ENCODE measurements around the gene TMEM184A. TPM values are rescaled to one million over a fixed set of nuclear protein-coding genes. Genes with fewer than 3 reads are reported as not detected.

The TMEM184A gene
- total and polyA plus RNA-seq, 2 of the 8 experiments (the other 6 are each of a cell fraction or from before 2014, with no cell fraction given), result 1.8 to 2.1 TPM

DNA sequence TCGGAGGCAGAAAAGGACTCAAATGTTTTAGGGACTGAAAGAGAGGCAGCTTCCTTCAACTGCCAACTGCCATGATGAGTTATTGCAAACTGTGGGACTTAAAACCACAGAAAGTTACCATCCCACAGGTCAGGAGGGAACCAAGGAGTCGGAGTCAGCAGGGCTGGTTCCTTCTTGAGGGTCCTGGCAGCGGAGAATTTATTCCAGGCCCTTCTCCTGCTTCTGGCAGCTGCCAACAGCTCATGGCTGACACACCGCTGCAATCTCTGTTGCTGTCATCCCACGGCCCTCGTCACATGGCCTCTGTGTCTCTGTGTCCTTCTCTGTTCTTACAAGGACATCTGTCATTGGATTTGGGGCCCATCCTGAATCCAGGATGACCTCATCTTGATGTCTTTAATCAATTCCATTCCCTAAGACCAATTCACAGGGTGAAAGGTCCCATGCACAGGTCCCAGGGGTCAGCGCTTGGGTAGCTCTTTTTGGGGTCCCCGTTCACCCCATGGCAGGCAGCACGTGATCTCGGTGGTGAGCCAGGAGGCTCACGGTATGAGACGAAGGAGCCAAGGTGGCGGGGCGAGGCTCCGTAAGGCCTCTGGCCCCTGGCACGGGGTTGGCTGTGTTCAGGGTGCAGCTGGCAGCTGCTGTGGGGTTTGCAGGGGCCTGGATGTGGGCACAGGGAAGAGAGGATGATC is 41.2 kb upstream of the TMEM184A start (continued):
- no peak for TF ChIP-seq RBBP5 (IDR thresholded peaks at IDR 0.05; ENCODE audit: borderline replicate concordance, low read depth, low read length)
- no peak for TF ChIP-seq MAFK (IDR thresholded peaks at IDR 0.05; ENCODE audit: low read depth, low read length)
- no peak for TF ChIP-seq TBP (IDR thresholded peaks at IDR 0.05; ENCODE audit: low read depth, low read length)
- no peak for TF ChIP-seq TAF7 (optimal IDR thresholded peaks at IDR 0.05; ENCODE audit: borderline replicate concordance, low read depth, low read length)
- TF ChIP-seq SP2 (IDR thresholded peaks at IDR 0.05; ENCODE audit: low read length), result no peak
- TF ChIP-seq SIN3A (conservative IDR thresholded peaks at IDR 0.05 in 1 of 2, IDR thresholded peaks at IDR 0.05 in 1 of 2; ENCODE audit: low read depth in 1 of 2, low read length in 2 of 2), result no peak
